RPMI7951 (cell line): ENCODE results near the gene EIF3K. TPM values are rescaled to one million over a fixed set of nuclear protein-coding genes. Genes with fewer than 3 reads are reported as not detected.
A peak's percentile ranks its signal among the peaks of the same experiment; 100 is the strongest.
"Not testable (repeated sequence)": the region's sequence is repeated elsewhere in the genome, so short reads cannot be mapped to it uniquely, and the experiment has no call there.

Experiments used
- DNase-seq: peaks from one replicate; pipeline ENCODE4 v3.0.0-alpha.2; 2012; ENCODE audit warnings: low read depth
- total RNA-seq: library from RNA; depleted of rRNA; stranded (reverse); fragments of >200 nt; shearing (Covaris generic); gene quantifications from 2 replicates; pipeline ENCODE4 v1.2.3, GENCODE V29; 2014; rRNA removed

EIF3K gene
- total RNA-seq, result 689 and 728 TPM in 2 replicates

GRCh38 chr19:38618590-38619360 is at the start of gene EIF3K:
Gene EIF3K, plus strand, starts transcription at chr19:38619188. Its CDS starts 81 bp downstream, at chr19:38619269.
- DNase-seq, result peak; percentile 98

GRCh38 chr19:38569368-38569983 is 49.5 kb upstream of the EIF3K start:
- no peak for DNase-seq

- DNase-seq, result no peak
Measured at GRCh38 chr19:38571682-38572081, 47.3 kb upstream of the EIF3K start.

GRCh38 chr19:38577826-38578225 is 41.2 kb upstream of the EIF3K start:
- DNase-seq, result no peak

- DNase-seq, result not testable (repeated sequence)
Measured at GRCh38 chr19:38579304-38579703, 39.7 kb upstream of the EIF3K start.

DNA sequence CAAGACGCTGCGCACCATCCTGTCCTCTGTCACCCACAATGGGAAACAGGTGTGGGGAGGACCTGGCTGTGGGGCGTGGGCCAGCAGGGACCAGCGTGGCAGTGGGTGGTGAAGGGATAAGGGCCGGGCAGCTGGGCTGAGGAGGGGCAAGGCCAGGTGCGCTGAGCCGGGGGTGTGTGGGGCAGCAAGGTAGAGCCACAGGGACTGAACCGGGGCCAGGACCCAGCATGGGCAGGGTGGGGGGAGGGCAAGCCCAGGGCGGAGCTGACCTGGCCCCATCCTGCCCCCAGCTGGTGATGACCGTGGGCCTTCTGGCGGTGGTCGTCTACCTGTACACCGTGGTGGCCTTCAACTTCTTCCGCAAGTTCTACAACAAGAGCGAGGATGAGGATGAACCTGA is 38.9 kb upstream of the EIF3K start:
- no peak for DNase-seq

GRCh38 chr19:38583219-38583984 is 35.6 kb upstream of the EIF3K start:
- DNase-seq, result no peak

- no peak for DNase-seq
Measured at GRCh38 chr19:38583985-38584305, 35.0 kb upstream of the EIF3K start.

GRCh38 chr19:38587562-38587961 is 31.4 kb upstream of the EIF3K start:
- no peak for DNase-seq

DNA sequence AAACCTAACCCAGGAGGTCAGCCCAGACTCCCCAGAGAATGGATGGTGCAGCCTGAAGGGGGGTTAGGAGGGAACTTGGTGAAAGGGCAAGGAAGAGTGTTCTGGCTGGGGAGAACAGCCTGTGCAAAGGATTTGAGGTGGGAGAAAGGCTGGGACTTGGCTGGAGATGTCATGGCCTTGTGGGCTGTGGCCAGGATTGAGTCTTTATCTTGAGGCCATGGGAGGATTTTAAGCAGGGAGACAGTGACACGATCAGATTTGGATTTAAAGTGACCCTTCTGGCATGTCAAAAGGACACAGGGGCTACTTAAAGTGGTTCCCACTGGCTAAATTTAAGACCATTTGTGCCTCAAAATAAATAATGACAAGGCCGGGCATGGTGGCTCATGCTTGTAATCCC is 30.9 kb upstream of the EIF3K start:
- no peak for DNase-seq

GRCh38 chr19:38592940-38593339 is 26.0 kb upstream of the EIF3K start:
- no peak for DNase-seq

DNA sequence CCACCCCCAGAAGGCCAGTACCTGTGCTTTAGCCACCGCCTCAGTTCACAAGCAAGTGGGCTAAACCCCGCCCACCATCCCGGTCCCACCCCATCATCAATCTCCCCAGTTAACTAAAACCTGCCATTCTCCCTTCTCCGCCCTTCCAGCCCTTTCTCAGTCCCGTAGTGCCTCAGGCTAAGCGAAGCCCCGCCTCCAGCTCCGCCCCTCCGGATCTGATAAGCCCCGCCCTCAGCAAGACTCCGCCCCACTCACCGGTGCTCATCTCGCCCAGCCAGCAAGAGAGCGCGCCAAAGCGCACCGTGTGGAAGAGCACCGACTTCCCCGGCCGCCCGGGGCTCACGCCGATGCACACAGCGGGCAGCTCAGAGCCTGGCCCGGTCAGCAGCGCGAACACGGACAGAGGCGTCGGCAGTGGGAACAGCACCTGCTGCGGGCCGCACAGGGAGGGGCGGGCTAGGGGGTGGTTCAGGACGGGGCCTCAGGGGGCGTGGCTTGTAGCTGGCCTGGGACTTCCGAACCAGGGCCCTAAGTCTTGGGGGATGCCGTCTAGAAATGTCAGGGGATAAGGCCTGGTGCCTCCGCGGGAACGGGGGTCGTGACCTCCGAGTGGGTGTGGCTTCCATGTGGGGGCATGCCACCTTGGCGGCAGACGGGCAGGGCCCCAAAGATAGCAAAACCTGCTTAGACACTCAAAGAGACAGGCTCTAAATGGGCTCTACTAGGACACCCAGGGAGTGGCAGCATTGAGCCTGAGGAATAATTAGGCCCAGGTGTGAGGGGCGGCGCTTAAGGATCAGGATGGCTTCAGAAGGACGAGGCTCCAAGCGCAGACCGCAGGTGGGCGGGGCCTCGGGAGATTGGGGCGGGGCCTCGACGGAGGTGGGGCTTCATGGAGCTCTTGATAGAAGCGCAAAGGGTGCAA is 22.7 kb upstream of the EIF3K start:
- DNase-seq, result no peak

DNA sequence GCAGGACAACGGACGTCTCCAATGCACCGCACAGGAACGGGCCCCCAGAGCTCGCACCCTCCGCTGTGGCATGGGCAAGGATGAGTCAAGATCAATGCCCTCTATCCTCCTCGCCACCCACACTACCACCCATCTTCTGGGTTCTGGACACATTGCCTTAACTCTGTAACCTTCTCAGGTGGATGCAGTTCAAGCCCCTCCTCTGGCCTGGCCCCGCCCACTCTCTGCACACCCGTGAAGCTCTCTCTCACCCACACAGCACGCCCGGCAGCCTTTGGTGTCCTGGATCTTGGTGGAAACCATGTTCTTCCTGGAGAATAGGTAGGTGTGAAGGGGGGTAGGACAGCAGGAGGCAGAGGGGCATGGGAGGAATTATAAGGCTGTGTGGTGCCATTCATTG is 21.9 kb upstream of the EIF3K start:
- no peak for DNase-seq

DNA sequence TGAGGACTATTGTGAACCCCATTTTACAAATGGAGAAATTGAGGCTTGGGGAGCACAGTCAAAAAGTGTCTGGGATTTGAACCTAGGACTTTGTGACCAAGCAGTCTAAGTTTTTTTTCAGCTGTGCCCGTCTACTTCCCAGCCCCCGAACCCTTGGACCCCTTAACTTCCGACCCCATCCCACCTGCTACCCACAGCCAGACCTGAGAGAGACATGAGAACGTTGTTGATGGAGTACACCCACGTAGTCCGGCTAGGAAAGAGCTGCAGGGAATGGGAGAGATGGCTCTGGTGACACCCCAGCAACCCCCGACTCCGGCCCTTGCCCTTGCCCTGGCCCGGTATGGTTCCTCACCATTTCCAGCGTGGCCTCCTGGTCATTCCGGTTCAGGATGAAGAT is 19.3 kb upstream of the EIF3K start:
- DNase-seq, result no peak

DNA sequence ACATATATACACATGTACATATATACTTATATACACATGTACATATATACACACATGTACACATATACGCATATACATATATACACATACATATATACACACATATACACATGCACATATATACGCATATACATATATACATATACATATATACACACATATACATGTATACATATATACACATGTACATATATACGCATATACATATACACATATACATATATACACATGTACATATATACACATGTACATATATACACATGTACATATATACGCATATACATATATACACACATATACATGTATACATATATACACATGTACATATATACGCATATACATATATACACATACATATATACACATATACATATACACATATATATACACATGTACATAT is 16.1 kb upstream of the EIF3K start:
- not testable (repeated sequence) for DNase-seq

GRCh38 chr19:38606131-38606530 is 12.9 kb upstream of the EIF3K start:
- no peak for DNase-seq

DNA sequence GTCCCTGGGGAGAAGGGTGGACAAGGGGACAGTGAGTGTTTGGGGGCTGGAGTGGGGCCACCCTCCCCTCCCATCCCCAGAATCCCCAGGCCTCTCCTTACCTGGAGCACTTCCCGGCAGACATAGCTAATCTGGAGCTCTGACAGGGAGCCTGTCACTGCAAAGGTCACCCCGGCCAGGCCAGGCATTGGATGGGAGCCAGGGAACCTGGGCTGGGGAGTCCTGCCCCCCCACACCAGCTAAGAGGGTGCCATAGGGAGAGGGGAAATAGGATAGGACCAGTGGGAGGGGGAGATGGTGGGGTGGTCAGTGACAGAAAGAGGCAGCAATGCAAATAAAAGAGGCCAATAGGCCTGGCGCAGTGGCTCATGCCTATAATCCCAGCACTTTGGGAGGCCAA is 4.7 kb upstream of the EIF3K start:
- DNase-seq, result no peak

- DNase-seq, result no peak
Measured at GRCh38 chr19:38615007-38615581, 3.9 kb upstream of the EIF3K start.

GRCh38 chr19:38616265-38616664 is 2.7 kb upstream of the EIF3K start:
- no peak for DNase-seq

DNA sequence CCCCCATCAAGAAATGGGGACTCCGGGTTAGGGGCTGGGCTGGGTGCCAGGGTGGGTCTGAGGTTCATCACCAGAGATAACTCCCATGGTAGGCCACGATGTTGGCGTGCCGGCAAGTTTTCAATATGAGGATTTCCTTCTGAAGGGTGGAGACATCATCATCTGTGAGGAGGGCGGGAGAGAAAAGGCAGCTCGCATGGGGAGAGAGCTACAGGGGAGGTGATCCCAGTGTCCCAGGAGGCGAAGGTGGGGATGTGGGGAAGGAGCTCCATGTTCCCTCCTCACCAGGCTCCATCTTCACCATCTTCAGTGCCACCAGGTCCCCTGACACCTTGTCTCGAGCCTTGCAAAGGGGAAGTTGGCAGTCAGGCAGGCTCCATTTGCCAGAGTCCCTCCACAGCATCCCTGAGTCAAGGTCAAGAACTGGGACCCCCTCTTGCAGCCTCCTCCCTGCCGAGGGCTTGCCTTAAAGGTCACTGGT is 1.7 kb upstream of the EIF3K start:
- DNase-seq, result no peak
